HG03135 (cell line): ENCODE results near the gene GALNT12.

Source experiments
- ATAC-seq: cut with Tn5 transposase; IDR thresholded peaks from one replicate; pipeline ENCODE4 v1.9.1; 2021; ENCODE audit warnings: mild to moderate bottlenecking, moderate library complexity; ENCODE audit not compliant: unreplicated experiment

Gene GALNT12

DNA sequence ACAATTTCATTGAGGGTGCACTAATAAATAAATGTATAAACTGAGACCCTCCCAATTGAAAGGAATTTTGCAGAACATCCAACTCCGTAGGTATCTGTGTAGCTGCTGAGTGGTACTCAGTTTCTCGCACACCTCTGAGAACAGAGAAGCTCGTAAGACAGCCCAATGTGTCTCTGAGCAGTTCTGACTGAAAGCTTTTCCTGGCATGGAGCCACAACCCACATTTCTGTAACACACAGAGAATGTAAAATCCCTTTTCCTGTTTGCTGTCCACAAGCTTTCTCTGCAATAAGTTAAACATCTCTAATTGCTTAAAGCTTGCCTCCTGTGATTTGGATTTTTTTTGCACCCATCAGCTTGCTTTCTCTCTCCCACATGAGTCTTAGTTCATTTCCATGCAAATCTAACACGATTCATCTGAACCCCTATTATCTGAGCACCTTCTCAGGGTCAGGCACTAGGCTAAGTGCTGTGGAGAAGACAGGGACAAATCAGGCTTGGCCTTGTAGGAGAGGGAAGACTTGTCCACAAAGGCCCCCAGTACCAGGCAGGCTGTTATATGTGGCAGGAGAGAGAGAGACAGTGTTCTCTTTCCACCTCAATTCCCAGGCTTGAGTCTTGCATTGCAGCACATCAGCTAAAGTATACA is 92.1 kb downstream of the GALNT12 start:
- ATAC-seq, result no peak
